ENCODE results near the gene COX15.

COX15 gene

GRCh38 chr10:99698504-99699080 is 33.3 kb downstream of the COX15 start:
- TF ChIP-seq CTCF (IDR thresholded peaks at IDR 0.05; ENCODE audit: low read depth, low read length, missing control alignments) = peak; percentile 27
- no peak for DNase-seq (ENCODE audit: low read depth)
- no peak overlapping the region for H3K4me3 ChIP-seq (ENCODE audit: low read depth, low read length)

- DNase-seq (ENCODE audit: low read depth) = no peak
- H3K4me3 ChIP-seq (ENCODE audit: low read depth, low read length) = no peak overlapping the region
- TF ChIP-seq CTCF (IDR thresholded peaks at IDR 0.05; ENCODE audit: low read depth, low read length, missing control alignments) = no peak
Observed at GRCh38 chr10:99695761-99696160, 36.2 kb downstream of the COX15 start.

- TF ChIP-seq CTCF (IDR thresholded peaks at IDR 0.05; ENCODE audit: low read depth, low read length, missing control alignments) = no peak
- H3K4me3 ChIP-seq (ENCODE audit: low read depth, low read length) = no peak overlapping the region
- DNase-seq (ENCODE audit: low read depth) = no peak
Observed at GRCh38 chr10:99693933-99694583, 37.9 kb downstream of the COX15 start.

GRCh38 chr10:99689461-99689860 is 42.5 kb downstream of the COX15 start:
- no peak overlapping the region for H3K4me3 ChIP-seq (ENCODE audit: low read depth, low read length)
- DNase-seq (ENCODE audit: low read depth) = no peak
- TF ChIP-seq CTCF (IDR thresholded peaks at IDR 0.05; ENCODE audit: low read depth, low read length, missing control alignments) = no peak

DNA sequence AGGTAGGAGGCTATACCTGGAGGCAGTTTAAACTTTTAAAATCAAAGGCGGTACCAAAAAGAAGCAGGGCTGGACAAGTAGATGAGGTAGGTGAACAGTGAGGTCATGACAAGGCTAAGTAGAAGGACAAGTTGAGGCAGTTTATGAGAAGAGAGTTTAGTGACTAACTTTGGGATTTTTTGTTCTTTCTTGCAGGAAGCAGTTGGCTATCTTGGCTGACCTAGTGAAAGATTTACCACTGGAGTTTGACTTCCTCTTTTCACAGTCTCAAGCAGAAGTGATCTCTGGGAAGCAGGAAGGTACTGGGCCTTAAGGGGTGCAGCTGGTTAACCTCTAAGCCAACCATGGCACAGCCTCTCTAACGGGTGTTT is 46.3 kb downstream of the COX15 start:
- no peak overlapping the region for H3K4me3 ChIP-seq (ENCODE audit: low read depth, low read length)
- DNase-seq (ENCODE audit: low read depth) = peak; percentile 30
- no peak for TF ChIP-seq CTCF (IDR thresholded peaks at IDR 0.05; ENCODE audit: low read depth, low read length, missing control alignments)

DNA sequence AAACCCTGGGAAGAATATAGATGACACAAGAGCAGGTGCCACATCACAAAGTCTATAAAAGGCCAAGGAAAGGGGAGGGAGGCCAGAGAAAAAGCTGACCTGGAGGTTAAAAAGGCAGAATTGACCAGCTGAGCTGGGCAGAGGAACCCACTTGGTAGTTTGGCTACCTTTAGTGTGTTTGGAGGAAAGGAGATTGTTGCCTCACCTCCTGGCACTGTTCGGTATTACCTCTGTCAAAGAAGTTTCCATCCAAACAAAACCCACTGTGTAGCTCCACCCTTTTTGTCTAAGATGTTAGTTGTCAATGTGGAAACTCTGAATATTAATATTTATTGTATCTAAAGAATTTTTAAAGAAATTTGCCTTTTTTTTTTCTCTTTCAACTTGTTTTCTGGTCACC is 49.2 kb downstream of the COX15 start:
- DNase-seq (ENCODE audit: low read depth) = no peak
- TF ChIP-seq CTCF (IDR thresholded peaks at IDR 0.05; ENCODE audit: low read depth, low read length, missing control alignments) = peak; percentile 43
- H3K4me3 ChIP-seq (ENCODE audit: low read depth, low read length) = no peak overlapping the region

Data from GM12864 (cell line).